ENCODE data around the gene ZNF473.

DNA sequence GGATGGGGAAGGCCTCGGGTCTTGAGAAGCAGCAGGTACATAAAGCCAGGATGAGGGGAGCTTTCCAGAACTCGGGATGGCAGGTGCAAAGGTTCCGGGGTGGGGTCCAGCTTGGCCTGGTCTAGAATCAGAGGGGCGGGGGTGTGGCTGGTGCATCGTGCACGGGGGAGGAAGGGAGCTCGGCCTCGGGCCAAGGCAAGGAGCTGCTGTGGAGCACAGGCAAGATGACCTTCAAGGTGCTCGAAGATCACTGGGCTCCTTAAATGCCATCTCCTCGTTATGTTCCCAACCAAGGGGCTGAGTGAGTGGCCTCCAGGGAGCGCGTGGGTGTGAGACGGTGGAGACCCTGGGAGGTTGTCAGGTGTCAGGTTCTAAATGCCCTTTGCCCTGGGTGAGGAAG lies 48.7 kb upstream of the ZNF473 start:
- TF ChIP-seq, protein P1, sequence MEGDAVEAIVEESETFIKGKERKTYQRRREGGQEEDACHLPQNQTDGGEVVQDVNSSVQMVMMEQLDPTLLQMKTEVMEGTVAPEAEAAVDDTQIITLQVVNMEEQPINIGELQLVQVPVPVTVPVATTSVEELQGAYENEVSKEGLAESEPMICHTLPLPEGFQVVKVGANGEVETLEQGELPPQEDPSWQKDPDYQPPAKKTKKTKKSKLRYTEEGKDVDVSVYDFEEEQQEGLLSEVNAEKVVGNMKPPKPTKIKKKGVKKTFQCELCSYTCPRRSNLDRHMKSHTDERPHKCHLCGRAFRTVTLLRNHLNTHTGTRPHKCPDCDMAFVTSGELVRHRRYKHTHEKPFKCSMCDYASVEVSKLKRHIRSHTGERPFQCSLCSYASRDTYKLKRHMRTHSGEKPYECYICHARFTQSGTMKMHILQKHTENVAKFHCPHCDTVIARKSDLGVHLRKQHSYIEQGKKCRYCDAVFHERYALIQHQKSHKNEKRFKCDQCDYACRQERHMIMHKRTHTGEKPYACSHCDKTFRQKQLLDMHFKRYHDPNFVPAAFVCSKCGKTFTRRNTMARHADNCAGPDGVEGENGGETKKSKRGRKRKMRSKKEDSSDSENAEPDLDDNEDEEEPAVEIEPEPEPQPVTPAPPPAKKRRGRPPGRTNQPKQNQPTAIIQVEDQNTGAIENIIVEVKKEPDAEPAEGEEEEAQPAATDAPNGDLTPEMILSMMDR (IDR thresholded peaks at IDR 0.05): no peak
- TF ChIP-seq POLR2A (IDR thresholded peaks at IDR 0.05): no peak
